DOHH2 (cell line): ENCODE results near the gene TNFRSF21.

Experiments used
- H3F3A ChIP-seq: fragments of 200-600 bp; sonication (generic), shearing (Covaris generic); 2 replicates; pipeline ENCODE4 v1.6.0; 2016; ENCODE audit warnings: antibody characterized with exemption, mild to moderate bottlenecking; ENCODE audit not compliant: control insufficient read depth, insufficient read depth
- H3K27ac ChIP-seq: fragments of 200-600 bp; sonication (generic); 2 replicates; pipeline ENCODE4 v1.5.1; 2014; ENCODE audit warnings: low read depth, mild to moderate bottlenecking, low read length, moderate library complexity
- H3K27me3 ChIP-seq: fragments of 200-600 bp; sonication (generic); 2 replicates; pipeline ENCODE4 v1.6.1; 2014; ENCODE audit warnings: mild to moderate bottlenecking, low read length, mixed read lengths; ENCODE audit not compliant: control insufficient read depth
- H3K36me3 ChIP-seq: fragments of 200-600 bp; sonication (generic); 2 replicates; pipeline ENCODE4 v1.6.1; 2014; ENCODE audit warnings: mild to moderate bottlenecking, low read length, moderate library complexity, mixed read lengths; ENCODE audit not compliant: control insufficient read depth
- H3K4me1 ChIP-seq: fragments of 200-600 bp; sonication (generic); 2 replicates; pipeline ENCODE4 v1.6.1; 2014; ENCODE audit warnings: mild to moderate bottlenecking, low read length, mixed read lengths; ENCODE audit not compliant: control insufficient read depth
- H3K4me2 ChIP-seq: fragments of 200-600 bp; sonication (generic); 2 replicates; pipeline ENCODE4 v1.6.0; 2014; ENCODE audit warnings: mild to moderate bottlenecking, low read length, moderate library complexity
- H3K4me3 ChIP-seq: fragments of 200-600 bp; sonication (generic); 2 replicates; pipeline ENCODE4 v1.5.1; 2014; ENCODE audit warnings: mild to moderate bottlenecking, low read length, mixed read lengths
- H3K79me2 ChIP-seq: fragments of 200-600 bp; sonication (generic); 2 replicates; pipeline ENCODE4 v1.6.1; 2014; ENCODE audit warnings: mild to moderate bottlenecking, low read length, mixed read lengths; ENCODE audit not compliant: control insufficient read depth
- H3K9me2 ChIP-seq: fragments of 200-600 bp; sonication (generic); replicated peaks from 2 replicates; pipeline ENCODE4 v1.6.1; 2014; ENCODE audit warnings: mild to moderate bottlenecking, low read length, mixed read lengths; ENCODE audit not compliant: control insufficient read depth
- H3K9me3 ChIP-seq: fragments of 200-600 bp; sonication (generic); 2 replicates; pipeline ENCODE4 v1.6.1; 2014; ENCODE audit warnings: antibody characterized with exemption, low read length, mixed read lengths; ENCODE audit not compliant: control insufficient read depth, insufficient read depth
- H4K20me1 ChIP-seq: fragments of 200-600 bp; sonication (generic); 2 replicates; pipeline ENCODE4 v1.6.0; 2014; ENCODE audit warnings: low read depth, mild to moderate bottlenecking, antibody characterized with exemption, low read length, moderate library complexity; ENCODE audit not compliant: control insufficient read depth, insufficient read depth
- EZH2phosphoT487 ChIP-seq: fragments of 200-600 bp; sonication (generic); IDR thresholded peaks from 2 replicates; pipeline ENCODE4 v1.6.1; 2017; ENCODE audit warnings: borderline replicate concordance, mild to moderate bottlenecking, antibody characterized with exemption, low read length, moderate library complexity, mixed read lengths
- TF ChIP-seq, protein P1 (sequence below): fragments of 200-600 bp; sonication (generic); IDR thresholded peaks from one replicate; pipeline ENCODE4 v1.5.1; 2014; ENCODE audit warnings: antibody characterized with exemption, mild to moderate bottlenecking, low read depth, low read length; ENCODE audit not compliant: poor library complexity, severe bottlenecking

The TNFRSF21 gene

GRCh38 chr6:47342824-47343223 is 33.1 kb upstream of the TNFRSF21 start:
- Histone ChIP-seq H3K4me2 (no peak overlapping the region), H3K4me1 (no peaks in the 10 kb centered on the region), H3K9me3 (no peaks in the 10 kb centered on the region), H3K79me2 (no peaks in the 10 kb centered on the region), H3K9me2 (no peaks in the 10 kb centered on the region), H3K4me3 (no peak overlapping the region), H3K27ac (no peak overlapping the region), H3K36me3 (no peaks in the 10 kb centered on the region), H3K27me3 (no peaks in the 10 kb centered on the region), H3F3A (no peaks in the 10 kb centered on the region), H4K20me1 (no peaks in the 10 kb centered on the region)
- TF ChIP-seq, protein P1, sequence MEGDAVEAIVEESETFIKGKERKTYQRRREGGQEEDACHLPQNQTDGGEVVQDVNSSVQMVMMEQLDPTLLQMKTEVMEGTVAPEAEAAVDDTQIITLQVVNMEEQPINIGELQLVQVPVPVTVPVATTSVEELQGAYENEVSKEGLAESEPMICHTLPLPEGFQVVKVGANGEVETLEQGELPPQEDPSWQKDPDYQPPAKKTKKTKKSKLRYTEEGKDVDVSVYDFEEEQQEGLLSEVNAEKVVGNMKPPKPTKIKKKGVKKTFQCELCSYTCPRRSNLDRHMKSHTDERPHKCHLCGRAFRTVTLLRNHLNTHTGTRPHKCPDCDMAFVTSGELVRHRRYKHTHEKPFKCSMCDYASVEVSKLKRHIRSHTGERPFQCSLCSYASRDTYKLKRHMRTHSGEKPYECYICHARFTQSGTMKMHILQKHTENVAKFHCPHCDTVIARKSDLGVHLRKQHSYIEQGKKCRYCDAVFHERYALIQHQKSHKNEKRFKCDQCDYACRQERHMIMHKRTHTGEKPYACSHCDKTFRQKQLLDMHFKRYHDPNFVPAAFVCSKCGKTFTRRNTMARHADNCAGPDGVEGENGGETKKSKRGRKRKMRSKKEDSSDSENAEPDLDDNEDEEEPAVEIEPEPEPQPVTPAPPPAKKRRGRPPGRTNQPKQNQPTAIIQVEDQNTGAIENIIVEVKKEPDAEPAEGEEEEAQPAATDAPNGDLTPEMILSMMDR = no peak
- no peak for TF ChIP-seq EZH2phosphoT487

- Histone ChIP-seq H3K36me3 (no peaks in the 10 kb centered on the region), H3K27me3 (no peaks in the 10 kb centered on the region), H4K20me1 (no peaks in the 10 kb centered on the region), H3F3A (no peaks in the 10 kb centered on the region), H3K27ac (no peak overlapping the region), H3K4me3 (no peak overlapping the region), H3K4me2 (no peak overlapping the region), H3K79me2 (no peaks in the 10 kb centered on the region), H3K4me1 (peaks cover 15% of the 10 kb centered on the region), H3K9me3 (no peaks in the 10 kb centered on the region), H3K9me2 (no peaks in the 10 kb centered on the region)
- TF ChIP-seq, protein P1 = no peak
- TF ChIP-seq EZH2phosphoT487 = no peak
Observed at GRCh38 chr6:47337519-47337918, 27.8 kb upstream of the TNFRSF21 start.

DNA sequence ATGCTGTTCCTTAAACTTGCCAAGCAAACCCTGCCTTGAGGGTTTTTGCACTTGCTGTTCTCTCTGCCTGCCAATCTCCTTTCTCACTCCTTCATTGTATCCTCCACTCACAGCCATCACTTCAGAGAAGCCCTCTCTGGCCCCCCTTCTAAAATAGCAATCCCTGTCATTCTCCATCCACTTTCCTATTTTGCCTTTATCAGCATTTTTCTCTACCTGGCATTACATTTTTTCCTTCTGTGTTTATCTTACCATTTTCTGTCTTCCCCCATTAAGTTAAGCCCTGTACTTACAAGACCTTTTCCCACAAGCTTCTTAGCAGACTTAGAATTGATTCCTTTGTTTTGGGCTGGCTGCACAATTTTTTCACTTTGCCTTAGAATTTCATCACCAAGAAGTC is 26.6 kb upstream of the TNFRSF21 start:
- no peaks in the 10 kb centered on the region for H3K9me3 ChIP-seq
- no peak overlapping the region for H3K4me3 ChIP-seq
- no peaks in the 10 kb centered on the region for H3K27me3 ChIP-seq
- H3K36me3 ChIP-seq = no peaks in the 10 kb centered on the region
- no peaks in the 10 kb centered on the region for H4K20me1 ChIP-seq
- no peak overlapping the region for H3K27ac ChIP-seq
- TF ChIP-seq, protein P1 = no peak
- no peak for TF ChIP-seq EZH2phosphoT487
- H3K4me2 ChIP-seq = no peak overlapping the region
- peaks cover 15% of the 10 kb centered on the region for H3K4me1 ChIP-seq
- no peaks in the 10 kb centered on the region for H3F3A ChIP-seq
- no peaks in the 10 kb centered on the region for H3K9me2 ChIP-seq
- H3K79me2 ChIP-seq = no peaks in the 10 kb centered on the region
